SU-DHL-6 (cell line): Measurements from ENCODE around the gene R3HDM2.

Source experiments
- CTCF ChIP-seq: fragments of 200-600 bp; sonication (generic); IDR thresholded peaks from one replicate; pipeline ENCODE4 v1.5.1; 2017; ENCODE audit warnings: antibody characterized with exemption, mild to moderate bottlenecking, low read length, moderate library complexity; ENCODE audit not compliant: insufficient read depth, poor library complexity, severe bottlenecking
- EZH2phosphoT487 ChIP-seq: fragments of 200-600 bp; sonication (generic), shearing (Covaris generic); conservative IDR thresholded peaks from 2 replicates; pipeline ENCODE4 v1.6.1; 2018; ENCODE audit warnings: mild to moderate bottlenecking, antibody characterized with exemption, low read length, moderate library complexity, mixed read lengths

GRCh38 chr12:57299514-57300016 lies 131.3 kb downstream of the R3HDM2 start:
- TF ChIP-seq CTCF (no peak), EZH2phosphoT487 (no peak)
